ENCODE results near the gene PLPP3.

Gene PLPP3

DNA sequence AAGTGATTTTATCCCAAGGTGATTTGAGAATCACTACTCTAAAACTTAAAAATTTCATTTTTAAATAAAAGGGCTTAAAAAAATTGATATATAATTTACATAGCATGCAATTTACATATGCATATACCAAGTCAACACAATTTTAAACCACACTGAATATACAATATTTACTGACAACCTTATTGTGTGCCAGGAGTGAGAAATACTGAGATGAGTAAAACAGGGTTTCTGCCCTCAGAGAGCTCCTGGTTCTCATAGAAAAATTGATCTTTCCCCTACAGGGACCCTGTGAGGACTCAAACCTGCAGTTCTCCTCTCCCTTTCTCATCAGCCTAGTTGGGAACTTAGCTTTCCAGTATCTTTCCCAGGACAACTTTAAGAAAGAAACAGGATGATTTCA, 27.0 kb downstream of the PLPP3 start:
- no peak for DNase-seq
- Histone ChIP-seq H3K4me3 (ENCODE audit: low read depth, low read length) (no peak overlapping the region), H3K27me3 (no peaks in the 10 kb centered on the region), H3K9me3 (no peaks in the 10 kb centered on the region), H3K4me1 (no peaks in the 10 kb centered on the region), H3K36me3 (no peaks in the 10 kb centered on the region)
- TF ChIP-seq, protein P1, sequence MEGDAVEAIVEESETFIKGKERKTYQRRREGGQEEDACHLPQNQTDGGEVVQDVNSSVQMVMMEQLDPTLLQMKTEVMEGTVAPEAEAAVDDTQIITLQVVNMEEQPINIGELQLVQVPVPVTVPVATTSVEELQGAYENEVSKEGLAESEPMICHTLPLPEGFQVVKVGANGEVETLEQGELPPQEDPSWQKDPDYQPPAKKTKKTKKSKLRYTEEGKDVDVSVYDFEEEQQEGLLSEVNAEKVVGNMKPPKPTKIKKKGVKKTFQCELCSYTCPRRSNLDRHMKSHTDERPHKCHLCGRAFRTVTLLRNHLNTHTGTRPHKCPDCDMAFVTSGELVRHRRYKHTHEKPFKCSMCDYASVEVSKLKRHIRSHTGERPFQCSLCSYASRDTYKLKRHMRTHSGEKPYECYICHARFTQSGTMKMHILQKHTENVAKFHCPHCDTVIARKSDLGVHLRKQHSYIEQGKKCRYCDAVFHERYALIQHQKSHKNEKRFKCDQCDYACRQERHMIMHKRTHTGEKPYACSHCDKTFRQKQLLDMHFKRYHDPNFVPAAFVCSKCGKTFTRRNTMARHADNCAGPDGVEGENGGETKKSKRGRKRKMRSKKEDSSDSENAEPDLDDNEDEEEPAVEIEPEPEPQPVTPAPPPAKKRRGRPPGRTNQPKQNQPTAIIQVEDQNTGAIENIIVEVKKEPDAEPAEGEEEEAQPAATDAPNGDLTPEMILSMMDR (IDR thresholded peaks at IDR 0.05; ENCODE audit: low read depth, low read length), result no peak

DNA sequence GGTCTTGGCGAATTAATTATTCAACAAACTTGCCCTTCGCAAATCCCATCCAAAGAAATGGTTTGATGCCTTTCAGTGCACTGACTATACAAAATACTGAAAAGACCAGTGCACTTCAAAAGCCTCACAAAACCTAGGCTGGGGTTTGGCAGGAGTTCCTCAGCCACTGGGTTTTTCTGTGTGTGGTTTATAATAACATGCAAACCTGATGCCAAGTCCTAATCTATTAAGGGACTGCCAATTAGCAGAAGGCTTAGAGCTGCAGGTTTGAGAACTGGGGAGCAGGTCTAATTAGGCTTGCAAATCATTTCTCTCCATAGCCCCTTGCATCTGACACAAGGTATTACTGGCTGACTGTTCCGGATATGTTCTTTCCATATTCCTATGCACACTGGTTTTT, 27.7 kb downstream of the PLPP3 start:
- Histone ChIP-seq H3K27me3 (no peaks in the 10 kb centered on the region), H3K4me3 (ENCODE audit: low read depth, low read length) (no peak overlapping the region), H3K36me3 (no peaks in the 10 kb centered on the region), H3K4me1 (no peaks in the 10 kb centered on the region), H3K9me3 (no peaks in the 10 kb centered on the region)
- no peak for DNase-seq
- TF ChIP-seq, protein P1 (IDR thresholded peaks at IDR 0.05; ENCODE audit: low read depth, low read length), result no peak

DNA sequence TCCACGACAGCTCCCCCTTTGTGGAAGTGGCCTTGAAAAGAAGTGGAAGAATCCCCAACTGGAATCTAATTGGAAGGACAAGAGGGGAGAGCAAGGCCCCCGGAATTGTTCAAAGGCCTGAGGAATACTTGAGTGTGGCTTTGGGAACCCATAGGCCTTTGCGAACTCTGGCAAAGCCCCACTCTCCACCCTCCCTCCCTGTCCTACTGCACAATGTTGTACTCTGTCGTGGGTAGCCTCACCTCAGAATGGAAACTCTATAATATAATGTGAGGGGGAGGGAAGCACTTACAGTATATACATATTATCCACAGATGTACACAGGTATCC, 28.5 kb downstream of the PLPP3 start:
- Histone ChIP-seq H3K4me3 (ENCODE audit: low read depth, low read length) (no peak overlapping the region), H3K4me1 (no peaks in the 10 kb centered on the region), H3K36me3 (no peaks in the 10 kb centered on the region), H3K9me3 (no peaks in the 10 kb centered on the region), H3K27me3 (no peaks in the 10 kb centered on the region)
- no peak for DNase-seq
- TF ChIP-seq, protein P1 (IDR thresholded peaks at IDR 0.05; ENCODE audit: low read depth, low read length), result no peak

DNA sequence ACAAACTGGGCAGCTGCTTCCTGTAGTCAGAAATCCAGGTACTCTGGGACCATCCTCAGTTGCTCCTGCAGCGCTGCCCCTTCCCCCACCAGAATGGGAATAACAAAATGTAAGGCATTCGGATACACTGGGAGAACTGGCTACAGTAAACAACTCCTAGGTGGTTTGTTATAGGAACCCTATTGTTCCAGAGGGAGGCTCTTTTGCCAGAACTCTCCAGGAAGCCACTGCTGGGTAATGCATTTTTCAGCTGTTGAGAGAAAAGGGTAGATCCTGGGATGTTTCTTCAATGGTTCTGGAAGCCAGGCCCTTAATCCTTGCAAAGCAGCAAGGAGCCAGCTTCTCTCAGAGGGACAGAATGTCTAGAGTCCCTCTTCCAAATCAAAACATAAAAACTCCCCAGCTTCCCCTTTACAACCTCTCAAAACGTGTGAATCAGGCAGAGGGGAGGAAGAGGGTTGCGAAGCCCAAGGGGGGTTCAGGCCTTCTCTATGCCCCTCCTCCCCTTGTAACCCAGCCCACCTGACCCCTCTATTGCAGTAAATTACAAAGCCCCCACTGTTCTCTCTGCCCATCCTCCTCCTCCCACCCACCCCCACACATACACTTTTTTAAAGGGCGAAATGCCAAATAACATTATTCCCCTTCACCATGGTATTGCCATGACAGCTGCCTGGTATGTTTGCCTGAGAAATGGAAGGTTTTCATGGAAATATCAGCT, 29.1 kb downstream of the PLPP3 start:
- TF ChIP-seq, protein P1 (IDR thresholded peaks at IDR 0.05; ENCODE audit: low read depth, low read length), result no peak
- Histone ChIP-seq H3K4me1 (no peaks in the 10 kb centered on the region), H3K4me3 (ENCODE audit: low read depth, low read length) (no peak overlapping the region), H3K9me3 (no peaks in the 10 kb centered on the region), H3K27me3 (no peaks in the 10 kb centered on the region), H3K36me3 (no peaks in the 10 kb centered on the region)
- DNase-seq, result no peak

DNA sequence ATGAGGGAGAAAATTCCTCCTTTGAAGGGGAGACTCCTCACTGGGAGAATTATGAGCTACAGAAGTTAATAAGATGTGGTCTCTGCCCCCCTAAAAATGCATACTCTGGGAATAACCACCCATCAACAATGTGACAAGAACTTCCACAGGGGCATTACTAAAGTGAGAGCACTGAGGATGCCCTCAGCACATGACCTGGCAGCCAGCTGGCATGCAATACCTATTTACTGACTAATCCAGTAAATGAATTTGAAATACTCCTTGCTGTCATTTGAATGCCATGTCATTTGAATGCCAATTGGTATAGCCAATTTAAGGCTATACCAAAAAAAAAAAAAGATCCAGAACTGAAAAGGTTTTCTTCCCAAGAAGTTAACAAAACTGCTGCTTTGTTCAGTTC, 30.8 kb downstream of the PLPP3 start:
- Histone ChIP-seq H3K4me1 (no peaks in the 10 kb centered on the region), H3K4me3 (ENCODE audit: low read depth, low read length) (no peak overlapping the region), H3K9me3 (no peaks in the 10 kb centered on the region), H3K36me3 (no peaks in the 10 kb centered on the region), H3K27me3 (no peaks in the 10 kb centered on the region)
- TF ChIP-seq, protein P1 (IDR thresholded peaks at IDR 0.05; ENCODE audit: low read depth, low read length), result no peak
- DNase-seq, result no peak

DNA sequence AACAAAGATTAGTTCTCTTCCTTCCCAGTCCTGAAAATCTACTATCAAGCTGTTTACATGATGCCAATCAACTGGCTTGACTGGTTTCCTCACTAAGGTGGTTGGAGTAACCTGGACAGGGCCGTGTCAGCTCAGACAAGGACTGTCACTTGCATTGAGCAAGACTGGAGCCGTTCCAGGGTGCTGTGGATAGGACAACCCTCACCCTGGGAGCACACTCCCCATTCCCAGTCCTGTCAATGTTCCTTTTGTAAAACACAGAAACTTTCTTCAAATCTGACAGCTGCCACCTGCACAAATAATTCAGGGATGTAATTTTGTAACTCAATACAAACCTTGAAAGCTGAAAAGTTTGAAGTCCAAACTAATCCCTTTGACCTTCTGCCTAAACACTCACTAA, 31.4 kb downstream of the PLPP3 start:
- no peaks in the 10 kb centered on the region for H3K4me1 ChIP-seq
- H3K36me3 ChIP-seq, result no peaks in the 10 kb centered on the region
- TF ChIP-seq, protein P1 (IDR thresholded peaks at IDR 0.05; ENCODE audit: low read depth, low read length), result no peak
- no peak for DNase-seq
- H3K4me3 ChIP-seq (ENCODE audit: low read depth, low read length), result no peak overlapping the region
- no peaks in the 10 kb centered on the region for H3K27me3 ChIP-seq
- H3K9me3 ChIP-seq, result no peaks in the 10 kb centered on the region
